ENCODE measurements around the gene LYPD4.

- TF ChIP-seq CTCF (conservative IDR thresholded peaks at IDR 0.05; ENCODE audit: low read length) (no peak), EZH2phosphoT487 (IDR thresholded peaks at IDR 0.05; ENCODE audit: borderline replicate concordance, low read depth, low read length) (no peak)
Observed at GRCh38 chr19:41796362-41796761, 48.1 kb downstream of the LYPD4 start, which contains the start of gene CEACAM3.

Data from OCI-LY7 (cell line).